Fibroblast of upper back skin (primary cell): ENCODE data around the gene NT5C3B.
A peak's percentile ranks its signal among the peaks of the same experiment; 100 is the strongest.
"Not testable (repeated sequence)": the region's sequence is repeated elsewhere in the genome, so short reads cannot be mapped to it uniquely, and the experiment has no call there.

Experiments
- DNase-seq: peaks from one replicate; pipeline ENCODE4 v3.0.0-alpha.2; 2013

The NT5C3B gene

GRCh38 chr17:41837761-41838538 is 1.9 kb upstream of the NT5C3B start, which contains the start of gene KLHL10:
Gene KLHL10, plus strand, starts transcription at chr17:41837825. Its CDS starts 108 bp downstream, at chr17:41837933.
- no peak for DNase-seq

- DNase-seq: no peak
These were observed 641 bp upstream of the NT5C3B start for GRCh38 chr17:41836550-41837196.

DNA sequence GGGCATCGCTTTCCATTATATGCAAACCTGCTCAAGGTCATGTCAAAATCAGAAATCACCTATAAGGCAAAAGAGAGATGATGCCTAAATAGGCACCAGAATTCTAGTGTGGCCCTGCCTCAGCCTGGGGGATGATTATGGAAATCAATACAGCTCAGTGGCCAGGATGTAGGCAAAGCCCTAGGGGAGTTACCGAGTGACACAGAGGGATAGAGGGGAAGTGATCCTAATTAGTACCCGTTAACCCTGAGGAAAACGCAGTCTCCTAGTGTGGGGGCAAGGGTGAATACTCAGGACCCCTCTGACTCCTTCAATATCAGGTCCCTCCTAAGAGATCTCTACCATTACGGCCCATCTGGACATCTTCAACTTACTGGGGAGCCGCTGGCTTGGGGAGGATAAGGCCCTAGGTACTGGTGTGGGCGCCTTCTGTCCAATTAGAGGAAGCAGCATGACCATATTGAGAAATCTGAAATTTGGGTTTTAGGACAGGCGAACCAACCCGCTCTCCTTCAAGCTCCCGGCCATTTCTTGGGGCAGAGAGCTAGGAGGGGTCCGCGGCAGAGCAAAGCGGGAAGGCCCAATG is 725 bp downstream of the NT5C3B start:
- no peak for DNase-seq

GRCh38 chr17:41829961-41830360 is 6.1 kb downstream of the NT5C3B start:
- DNase-seq: not testable (repeated sequence)

DNA sequence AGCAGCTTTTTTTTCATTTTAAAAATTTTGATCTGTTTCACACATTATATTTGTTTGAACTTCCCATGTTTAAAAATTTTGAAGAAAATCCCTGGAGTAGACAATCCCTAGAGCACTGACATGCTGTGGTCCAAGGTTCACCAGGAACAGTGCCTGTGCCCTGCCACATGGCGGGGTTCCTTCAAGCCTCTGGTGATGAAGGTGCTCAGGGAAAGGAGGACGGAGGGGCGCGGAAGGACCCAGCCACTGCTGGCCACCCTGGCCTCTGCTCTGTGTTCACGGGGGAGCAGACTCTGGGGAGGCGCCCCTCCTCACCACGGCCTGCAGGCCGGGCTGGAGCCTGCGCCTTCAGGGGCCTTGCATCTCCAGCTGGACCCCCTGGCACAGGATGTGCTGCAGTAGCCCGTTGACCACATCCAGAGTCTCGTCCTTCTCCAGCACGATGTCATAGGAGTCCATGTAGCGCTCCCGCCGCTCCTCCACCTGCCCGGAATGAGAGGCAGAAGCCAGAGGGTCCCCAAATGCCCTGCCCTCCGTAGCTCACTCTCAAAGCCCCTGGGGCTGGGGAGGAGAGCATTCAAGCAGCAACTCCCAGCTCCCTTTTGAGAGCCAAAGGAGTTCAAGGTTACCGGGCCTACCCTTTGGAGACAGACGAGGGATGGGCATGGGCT is 10.7 kb downstream of the NT5C3B start:
- DNase-seq: no peak

DNA sequence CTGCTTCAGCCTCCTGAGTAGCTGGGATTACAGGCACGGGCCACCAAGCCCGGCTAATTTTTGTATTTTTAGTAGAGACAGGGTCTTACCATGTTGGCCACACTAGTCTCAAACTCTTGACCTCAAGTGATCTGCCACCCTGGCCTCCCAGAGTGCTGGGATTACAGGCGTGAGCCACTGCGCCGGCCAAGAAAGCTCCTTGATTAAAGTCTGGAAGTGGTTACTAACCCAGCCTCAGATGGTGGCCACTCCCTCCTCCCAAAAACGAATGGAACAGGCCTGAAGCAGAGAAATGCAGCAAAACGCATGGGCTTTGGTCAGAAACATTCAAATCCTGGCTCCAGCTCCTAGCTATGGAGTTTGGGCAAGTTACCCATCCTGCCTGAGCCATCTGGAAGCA is 11.9 kb downstream of the NT5C3B start:
- no peak for DNase-seq

- no peak for DNase-seq
These were observed 12.5 kb downstream of the NT5C3B start for GRCh38 chr17:41823580-41823979.

DNA sequence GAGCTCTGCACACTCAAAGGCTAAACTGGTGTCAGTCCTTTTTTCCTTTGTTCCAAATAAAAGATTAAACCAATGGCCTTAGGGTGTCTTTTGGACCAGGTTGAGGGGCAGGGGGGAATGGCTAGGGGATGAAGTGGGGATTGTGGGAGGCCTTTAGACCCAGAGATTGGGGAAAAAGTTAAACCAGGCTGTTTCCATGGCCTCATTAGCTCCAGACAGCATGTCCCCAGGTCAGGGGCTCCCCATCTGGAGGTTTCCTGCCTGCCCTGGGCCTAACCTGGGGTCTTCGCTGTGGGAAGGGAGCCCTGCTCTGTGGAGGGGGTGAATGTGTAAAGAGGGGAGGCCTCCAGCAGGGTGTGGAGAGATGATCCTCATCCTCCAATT is 12.9 kb downstream of the NT5C3B start:
- no peak for DNase-seq

DNA sequence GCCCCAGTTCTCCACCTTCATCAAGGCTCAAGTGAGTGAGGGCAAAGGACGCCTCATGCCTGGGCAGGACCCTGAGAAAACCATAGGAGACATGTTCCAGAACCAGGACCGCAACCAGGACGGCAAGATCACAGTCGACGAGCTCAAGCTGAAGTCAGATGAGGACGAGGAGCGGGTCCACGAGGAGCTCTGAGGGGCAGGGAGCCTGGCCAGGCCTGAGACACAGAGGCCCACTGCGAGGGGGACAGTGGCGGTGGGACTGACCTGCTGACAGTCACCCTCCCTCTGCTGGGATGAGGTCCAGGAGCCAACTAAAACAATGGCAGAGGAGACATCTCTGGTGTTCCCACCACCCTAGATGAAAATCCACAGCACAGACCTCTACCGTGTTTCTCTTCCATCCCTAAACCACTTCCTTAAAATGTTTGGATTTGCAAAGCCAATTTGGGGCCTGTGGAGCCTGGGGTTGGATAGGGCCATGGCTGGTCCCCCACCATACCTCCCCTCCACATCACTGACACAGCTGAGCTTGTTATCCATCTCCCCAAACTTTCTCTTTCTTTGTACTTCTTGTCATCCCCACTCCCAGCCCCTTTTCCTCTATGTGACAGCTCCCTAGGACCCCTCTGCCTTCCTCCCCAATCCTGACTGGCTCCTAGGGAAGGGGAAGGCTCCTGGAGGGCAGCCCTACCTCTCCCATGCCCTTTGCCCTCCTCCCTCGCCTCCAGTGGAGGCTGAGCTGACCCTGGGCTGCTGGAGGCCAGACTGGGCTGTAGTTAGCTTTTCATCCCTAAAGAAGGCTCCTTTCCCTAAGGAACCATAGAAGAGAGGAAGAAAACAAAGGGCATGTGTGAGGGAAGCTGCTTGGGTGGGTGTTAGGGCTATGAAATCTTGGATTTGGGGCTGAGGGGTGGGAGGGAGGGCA is 13.6 kb downstream of the NT5C3B start:
- DNase-seq: no peak

- DNase-seq: no peak
These were observed 14.3 kb downstream of the NT5C3B start for GRCh38 chr17:41821776-41822175.

GRCh38 chr17:41818024-41818423 is 18.0 kb downstream of the NT5C3B start:
- DNase-seq: no peak

- no peak for DNase-seq
These were observed 19.3 kb downstream of the NT5C3B start for GRCh38 chr17:41816637-41817320.

- peak; percentile 35 for DNase-seq
These were observed 21.8 kb downstream of the NT5C3B start for GRCh38 chr17:41814195-41814594.

DNA sequence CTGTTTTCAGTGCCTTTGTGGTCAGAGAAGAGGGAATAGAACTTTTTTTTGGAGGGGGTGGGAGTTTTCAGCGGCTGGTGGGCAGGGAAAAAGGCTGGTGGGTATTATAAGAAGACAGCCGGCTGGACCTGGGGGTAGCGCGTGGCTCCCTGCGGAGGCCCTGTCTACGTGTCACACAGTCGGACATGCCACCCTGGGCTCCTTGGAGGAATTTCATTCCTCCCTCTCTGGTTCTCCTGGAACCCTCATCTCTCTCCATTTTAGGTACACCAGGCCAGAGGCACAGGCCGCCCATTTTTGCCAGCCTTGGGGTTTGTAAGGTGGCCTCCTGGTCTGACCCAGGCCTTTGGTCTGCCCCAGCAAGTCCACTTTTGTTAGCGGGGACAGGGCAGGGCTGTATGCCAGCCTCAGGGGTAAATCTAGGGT is 22.3 kb downstream of the NT5C3B start:
- no peak for DNase-seq

- DNase-seq: no peak
These were observed 22.8 kb downstream of the NT5C3B start for GRCh38 chr17:41813152-41813680.

GRCh38 chr17:41812381-41813151 is 23.5 kb downstream of the NT5C3B start, which contains the start of gene FKBP10:
Gene FKBP10, plus strand, starts transcription at chr17:41813004. Its CDS starts 31 bp downstream, at chr17:41813035.
- peak; percentile 95 for DNase-seq

- peak; percentile 69 for DNase-seq
These were observed 24.3 kb downstream of the NT5C3B start, which contains the start of gene P3H4 for GRCh38 chr17:41811549-41812380. Gene P3H4, minus strand, starts transcription at chr17:41811949. Its CDS starts 34 bp downstream, at chr17:41811915.

DNA sequence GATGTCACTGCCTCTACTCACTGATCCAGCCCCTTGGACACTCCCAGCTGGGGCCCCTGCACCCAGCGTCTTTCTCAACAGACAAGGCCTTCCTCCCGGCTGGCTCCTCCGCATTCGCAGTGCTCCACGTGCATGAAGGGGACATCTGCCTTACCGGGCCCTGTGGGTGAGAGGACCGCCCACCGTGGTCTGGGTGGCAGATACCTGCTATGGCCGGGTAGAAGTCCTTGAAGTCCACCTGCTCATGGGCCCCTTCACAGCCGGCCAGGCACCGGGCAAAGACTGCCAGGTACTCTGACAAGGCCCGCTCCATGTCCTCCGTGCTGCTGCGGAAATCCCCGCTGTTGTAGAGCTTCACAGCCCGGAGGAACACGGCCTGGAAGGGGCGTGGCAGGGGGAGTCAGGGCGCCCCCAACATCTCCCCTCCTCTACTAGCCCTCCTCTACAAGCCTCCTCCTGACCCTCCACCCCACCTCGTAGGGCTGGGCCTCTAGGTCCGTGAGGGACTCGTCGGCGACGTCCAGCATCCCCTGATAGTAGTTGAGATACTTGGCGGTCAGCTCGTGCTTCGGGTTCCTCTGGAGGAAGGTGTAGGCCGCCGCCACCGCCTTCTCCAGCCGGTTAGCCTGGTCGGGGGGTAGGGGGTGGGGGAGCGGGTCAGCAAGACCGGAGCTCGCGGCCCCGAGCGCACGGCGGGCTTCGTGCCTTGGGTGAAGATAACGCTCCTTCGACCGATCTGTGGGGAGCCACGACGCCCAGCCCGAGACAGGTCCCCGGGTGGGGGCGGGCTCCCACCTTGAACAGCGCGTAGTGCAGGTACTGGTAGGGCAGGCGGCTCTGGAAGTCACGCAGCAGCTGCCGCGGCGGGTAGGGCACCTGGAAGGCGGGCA is 25.1 kb downstream of the NT5C3B start:
- DNase-seq: no peak
